ENCODE measurements around the gene STAT2.

- TF ChIP-seq CTCF (IDR thresholded peaks at IDR 0.05) (no peak), POLR2A (IDR thresholded peaks at IDR 0.05) (no peak), EP300 (IDR thresholded peaks at IDR 0.05) (no peak)
Observed at GRCh38 chr12:56398324-56398723, 38.4 kb upstream of the STAT2 start.

Data from stomach (tissue), 4 donors.